Measurements from ENCODE around the gene EFNA3.
A peak's percentile ranks its signal among the peaks of the same experiment; 100 is the strongest.

Gene EFNA3

DNA sequence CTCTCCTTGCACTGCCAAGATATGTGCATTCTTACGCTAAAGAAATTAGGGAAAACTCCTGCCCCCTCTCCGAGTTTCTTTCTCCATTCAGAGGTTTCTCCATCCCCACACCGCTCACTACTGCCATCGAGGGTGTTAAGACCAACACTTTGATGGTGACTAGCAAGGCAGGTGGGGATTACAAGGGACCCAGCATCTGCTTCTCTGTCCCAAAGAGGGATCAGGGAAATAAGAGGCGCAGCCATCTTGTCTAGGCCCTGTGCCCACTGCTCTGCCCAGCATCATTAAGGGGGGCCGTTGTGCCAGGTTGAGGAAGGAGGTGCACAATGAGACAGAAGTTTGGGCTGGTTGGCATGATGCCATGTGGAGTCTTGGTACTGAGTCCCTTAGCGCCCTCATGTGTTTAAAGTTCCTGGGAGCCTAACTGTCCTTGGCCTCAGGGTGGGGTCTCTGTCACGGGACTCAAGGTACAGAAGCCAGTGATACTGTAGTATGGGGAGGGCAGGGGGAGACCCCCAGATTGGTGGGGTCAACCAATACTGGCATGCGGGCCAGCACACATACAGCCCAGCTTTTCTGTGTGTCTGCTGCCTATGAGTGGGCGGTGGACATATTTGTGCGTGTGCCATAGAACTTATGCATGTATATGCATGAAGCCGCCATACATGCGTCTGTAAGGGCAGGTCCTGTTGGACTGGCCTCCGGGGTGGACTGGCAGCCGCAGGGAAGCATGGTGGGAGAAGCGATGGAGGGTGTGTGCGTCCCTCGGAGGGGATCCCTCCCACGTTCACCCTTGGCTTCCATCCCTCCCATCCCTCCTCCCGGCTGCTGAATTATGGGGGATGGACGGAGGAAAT is 5.5 kb downstream of the EFNA3 start:
- peak in 2 of 3 donors; percentile 66 to 70 for DNase-seq

DNA sequence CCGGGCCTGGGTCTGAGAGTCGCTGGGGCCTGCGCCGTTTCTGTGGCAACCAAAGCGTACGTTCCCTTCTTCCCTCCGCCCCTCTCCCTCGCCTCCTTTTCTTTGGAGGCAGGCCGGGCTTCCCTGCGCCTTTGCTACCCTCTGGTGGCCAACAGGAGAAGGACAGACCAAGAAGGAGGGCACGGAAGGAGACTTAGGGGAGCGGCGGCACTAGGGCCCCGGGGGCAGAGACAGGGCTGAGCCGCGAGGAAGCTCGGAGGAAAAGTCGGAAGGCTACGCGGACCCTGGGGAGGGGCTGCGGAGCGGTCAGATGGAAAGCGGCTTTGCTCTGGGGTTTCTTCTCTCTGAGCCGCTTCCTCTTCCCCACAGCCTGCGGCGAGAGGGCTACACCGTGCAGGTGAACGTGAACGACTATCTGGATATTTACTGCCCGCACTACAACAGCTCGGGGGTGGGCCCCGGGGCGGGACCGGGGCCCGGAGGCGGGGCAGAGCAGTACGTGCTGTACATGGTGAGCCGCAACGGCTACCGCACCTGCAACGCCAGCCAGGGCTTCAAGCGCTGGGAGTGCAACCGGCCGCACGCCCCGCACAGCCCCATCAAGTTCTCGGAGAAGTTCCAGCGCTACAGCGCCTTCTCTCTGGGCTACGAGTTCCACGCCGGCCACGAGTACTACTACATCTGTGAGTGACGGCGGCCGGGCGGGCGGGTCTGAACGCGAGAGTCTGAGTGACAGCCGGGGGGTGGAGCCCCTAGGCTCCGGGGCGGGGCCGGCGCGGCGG is 6.3 kb downstream of the EFNA3 start:
- peak; percentile 93 to 96 (median 96) for DNase-seq

DNA sequence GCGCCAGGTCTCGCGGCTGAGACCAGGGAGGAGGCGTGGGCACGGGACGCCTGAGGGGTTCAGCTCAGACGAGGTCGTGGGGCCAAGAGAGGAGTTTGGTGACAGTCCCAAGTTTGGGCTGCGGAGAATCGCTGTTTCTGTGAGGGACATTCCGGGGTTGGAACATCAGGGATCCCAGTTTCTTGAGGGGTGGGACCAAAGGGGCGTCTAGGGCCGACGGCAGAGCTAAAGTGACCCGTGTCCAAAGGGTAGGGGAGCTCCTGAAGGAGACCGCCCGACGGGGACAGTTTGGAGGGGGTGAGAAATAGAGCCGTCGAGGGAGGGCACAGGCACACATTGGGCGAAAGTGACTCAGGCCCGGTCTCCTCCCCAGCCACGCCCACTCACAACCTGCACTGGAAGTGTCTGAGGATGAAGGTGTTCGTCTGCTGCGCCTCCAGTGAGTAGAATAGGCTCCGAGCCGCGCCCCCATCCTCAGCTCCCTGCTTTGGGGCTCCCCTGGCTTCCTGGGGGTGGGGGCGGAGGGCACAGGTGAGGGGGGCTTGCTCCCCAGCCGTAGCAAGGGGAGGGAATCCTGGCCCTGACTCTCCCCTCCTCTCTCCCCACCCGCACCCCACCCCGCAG is 7.0 kb downstream of the EFNA3 start:
- DNase-seq, result peak; percentile 78 to 86 (median 81)

DNA sequence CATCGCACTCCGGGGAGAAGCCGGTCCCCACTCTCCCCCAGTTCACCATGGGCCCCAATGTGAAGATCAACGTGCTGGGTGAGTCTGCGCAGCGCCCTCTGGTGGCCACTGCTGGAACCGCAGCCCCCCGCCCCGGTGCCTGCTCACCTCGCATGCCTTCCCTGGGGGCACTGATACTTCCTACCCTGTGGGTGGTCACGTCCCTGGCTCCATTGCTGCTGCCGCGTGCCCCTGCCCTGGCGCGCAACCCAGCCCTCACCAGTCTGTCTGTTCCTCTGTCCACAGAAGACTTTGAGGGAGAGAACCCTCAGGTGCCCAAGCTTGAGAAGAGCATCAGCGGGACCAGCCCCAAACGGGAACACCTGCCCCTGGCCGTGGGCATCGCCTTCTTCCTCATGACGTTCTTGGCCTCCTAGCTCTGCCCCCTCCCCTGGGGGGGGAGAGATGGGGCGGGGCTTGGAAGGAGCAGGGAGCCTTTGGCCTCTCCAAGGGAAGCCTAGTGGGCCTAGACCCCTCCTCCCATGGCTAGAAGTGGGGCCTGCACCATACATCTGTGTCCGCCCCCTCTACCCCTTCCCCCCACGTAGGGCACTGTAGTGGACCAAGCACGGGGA is 7.6 kb downstream of the EFNA3 start:
- DNase-seq, result peak; percentile 66 to 71 (median 66)

DNA sequence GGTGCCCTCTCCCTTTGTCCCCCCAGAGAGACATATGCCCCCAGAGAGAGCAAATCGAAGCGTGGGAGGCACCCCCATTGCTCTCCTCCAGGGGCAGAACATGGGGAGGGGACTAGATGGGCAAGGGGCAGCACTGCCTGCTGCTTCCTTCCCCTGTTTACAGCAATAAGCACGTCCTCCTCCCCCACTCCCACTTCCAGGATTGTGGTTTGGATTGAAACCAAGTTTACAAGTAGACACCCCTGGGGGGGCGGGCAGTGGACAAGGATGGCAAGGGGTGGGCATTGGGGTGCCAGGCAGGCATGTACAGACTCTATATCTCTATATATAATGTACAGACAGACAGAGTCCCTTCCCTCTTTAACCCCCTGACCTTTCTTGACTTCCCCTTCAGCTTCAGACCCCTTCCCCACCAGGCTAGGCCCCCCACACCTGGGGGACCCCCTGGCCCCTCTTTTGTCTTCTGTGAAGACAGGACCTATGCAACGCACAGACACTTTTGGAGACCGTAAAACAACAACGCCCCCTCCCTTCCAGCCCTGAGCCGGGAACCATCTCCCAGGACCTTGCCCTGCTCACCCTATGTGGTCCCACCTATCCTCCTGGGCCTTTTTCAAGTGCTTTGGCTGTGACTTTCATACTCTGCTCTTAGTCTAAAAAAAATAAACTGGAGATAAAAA is 8.4 kb downstream of the EFNA3 start:
- no peak for DNase-seq

DNA sequence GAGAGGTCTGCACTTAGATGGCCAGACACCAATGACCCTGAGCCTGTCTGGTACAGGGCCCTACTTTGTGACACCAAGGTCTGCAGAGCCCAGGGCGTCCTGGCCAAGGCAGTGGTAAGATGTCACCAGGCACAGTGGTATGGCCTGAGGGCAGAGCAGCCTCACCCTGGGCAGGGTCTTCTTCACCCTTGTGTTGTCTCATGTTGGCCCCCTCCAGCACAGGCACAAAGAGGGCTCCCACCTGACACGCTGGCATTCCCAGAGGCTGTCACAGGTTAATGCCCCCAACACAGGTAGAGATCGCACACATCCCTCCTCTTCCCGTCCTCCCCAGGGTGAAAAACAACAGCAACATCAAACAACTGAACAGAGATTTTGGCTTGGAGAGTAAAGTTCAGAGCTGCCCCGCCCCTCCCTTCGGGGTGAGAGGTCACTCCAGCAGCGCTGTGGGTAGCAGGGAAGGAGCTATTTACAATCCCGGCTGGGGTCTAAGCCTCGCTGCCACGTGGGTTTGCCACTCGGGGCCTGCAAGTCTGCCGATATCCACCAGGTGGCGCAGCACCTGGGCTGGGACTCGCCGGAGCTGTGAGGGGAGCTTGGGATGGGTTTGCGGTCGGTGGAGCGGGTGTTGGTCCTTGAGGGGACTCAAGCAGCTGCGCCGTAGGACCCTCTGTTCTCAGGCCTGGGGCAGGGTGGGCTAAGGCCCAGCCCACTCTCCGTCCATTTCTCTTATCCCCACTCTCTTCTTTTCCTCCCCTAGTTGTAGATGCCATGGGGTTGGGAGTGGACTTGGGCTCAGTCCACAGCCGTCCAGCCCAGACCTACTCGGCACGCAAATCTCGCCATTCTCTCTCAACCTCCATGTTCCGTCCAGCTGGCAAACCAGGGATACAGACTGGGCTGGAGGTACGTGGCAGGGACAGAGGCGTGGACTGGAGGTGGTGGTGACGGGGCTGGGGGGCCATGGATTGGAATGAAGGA is 12.7 kb downstream of the EFNA3 start:
- DNase-seq, result peak; percentile 81 to 86 (median 86)

DNA sequence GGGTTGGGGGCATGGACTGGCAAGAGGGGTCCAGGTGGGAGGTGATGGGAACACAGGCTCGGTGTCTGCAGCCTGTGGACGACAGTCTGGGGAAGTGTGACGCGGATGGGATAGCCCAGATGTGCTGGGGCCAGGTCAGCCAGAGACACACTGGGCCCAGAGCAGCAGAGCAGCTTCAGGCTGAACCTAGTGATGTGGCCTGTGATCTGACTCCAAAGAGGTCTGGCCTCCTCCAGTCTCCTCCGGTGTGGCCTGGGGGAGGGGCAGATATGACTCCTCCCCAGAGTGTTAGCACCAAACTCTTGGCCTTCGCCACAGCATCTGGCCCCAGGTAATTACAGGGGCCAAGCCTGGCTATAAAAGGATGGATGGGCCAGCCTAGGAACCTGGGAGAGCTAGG is 13.5 kb downstream of the EFNA3 start:
- peak in 1 of 3 donors; percentile 17 for DNase-seq

DNA sequence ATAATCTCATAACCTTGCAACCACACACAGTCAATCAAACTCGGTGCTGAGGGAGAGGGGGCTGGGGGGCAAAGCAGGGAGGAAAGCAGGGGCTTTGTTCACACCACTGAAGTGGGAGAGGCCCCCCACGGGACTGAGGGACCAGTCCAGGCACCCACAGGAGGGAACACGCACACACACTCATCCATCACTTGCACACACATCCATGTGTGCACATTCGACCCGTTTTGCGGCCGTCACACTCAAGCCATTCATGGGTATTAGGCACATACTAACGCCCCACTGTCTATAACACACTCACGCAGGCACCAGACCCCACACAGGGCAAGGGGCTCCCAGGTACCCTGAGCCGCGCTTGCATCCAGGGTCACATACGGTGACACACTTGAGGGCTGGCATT is 14.0 kb downstream of the EFNA3 start:
- DNase-seq, result peak in 1 of 3 donors; percentile 5

DNA sequence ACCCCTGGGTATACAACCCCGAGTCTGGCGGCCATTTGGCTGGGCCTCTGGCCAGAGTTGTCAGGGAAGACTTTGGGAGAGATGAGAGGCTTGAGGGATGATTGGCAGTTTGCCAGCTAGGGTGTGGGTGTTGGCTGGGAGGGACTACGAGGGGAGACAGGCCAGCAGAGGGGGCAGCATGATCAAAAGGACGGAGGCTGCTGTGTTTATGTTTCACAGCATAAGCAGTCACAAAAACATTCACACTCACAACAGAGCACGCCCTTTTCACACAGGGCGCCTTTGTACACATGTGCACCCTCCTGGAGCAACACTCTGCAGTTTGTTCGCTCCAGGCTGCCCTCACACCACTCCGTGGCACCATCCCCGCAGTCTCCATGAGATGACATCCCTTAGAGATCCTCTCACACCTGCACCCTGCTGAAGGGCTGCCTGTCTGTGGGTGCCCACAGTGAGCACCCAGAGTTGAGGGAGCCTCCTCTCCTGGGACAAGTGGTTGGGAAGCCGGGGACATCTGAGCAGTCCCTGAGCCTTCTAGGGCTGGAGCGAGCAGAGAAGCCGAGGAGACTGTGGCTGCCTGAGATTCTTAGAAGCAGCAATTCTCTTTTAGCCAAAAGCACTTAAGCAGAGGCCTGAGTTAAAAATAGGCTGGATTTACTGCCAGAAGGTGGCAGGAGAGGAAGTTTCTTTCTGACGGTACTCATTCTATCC is 15.4 kb downstream of the EFNA3 start:
- DNase-seq, result peak; percentile 39 to 47 (median 41)

DNA sequence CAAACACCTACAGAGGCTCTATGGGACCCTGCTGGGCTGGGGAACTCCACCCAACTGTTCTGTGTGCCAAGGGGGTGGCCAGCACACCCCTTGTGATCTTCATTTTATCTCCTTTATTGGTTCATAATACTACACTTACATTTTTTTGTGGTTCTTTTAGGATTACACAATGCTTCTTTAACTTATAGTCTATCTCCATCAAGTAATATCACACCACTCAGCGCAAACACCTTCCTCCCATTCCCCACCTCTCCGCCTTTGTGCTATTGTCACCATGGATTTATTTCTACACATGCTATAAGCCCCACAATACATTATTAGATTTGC is 15.9 kb downstream of the EFNA3 start:
- DNase-seq, result no peak

DNA sequence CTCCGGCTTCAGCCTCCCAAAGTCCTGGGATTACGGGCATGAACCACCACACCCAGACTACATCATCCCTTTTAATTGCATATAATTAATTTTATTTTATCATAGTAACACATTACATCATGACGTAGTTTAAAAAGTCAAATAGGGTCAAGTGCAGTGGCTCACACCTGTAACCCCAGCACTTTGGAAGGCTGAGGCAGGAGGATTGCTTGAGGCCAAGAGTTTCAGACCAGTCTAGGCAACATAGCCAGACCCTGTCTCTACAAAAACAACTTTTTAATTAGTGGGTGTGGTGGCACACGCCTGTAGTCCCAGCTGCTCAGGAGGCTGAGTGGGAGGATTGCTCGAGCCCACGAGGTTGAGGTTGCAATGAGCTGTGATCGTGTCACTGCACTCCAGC is 20.7 kb downstream of the EFNA3 start:
- no peak for DNase-seq

DNA sequence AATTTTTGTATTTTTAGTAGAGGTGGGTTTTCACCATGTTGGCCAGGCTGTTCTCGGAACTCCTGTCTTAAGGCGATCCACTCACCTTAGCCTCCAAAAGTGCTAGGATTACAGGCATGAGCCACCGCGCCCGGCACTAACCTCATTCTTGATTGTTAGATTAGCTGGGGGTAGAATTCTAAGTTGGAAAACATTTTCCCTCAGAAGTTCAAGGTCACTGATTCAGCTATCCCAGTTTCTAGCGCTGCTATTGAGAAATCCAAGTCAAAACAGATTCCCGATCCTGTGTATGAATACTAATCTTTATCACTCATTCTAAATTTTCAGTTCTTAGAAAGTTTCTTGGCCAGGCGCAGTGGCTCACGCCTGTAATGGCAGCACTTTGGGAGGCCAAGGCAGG is 24.7 kb downstream of the EFNA3 start:
- DNase-seq, result no peak

DNA sequence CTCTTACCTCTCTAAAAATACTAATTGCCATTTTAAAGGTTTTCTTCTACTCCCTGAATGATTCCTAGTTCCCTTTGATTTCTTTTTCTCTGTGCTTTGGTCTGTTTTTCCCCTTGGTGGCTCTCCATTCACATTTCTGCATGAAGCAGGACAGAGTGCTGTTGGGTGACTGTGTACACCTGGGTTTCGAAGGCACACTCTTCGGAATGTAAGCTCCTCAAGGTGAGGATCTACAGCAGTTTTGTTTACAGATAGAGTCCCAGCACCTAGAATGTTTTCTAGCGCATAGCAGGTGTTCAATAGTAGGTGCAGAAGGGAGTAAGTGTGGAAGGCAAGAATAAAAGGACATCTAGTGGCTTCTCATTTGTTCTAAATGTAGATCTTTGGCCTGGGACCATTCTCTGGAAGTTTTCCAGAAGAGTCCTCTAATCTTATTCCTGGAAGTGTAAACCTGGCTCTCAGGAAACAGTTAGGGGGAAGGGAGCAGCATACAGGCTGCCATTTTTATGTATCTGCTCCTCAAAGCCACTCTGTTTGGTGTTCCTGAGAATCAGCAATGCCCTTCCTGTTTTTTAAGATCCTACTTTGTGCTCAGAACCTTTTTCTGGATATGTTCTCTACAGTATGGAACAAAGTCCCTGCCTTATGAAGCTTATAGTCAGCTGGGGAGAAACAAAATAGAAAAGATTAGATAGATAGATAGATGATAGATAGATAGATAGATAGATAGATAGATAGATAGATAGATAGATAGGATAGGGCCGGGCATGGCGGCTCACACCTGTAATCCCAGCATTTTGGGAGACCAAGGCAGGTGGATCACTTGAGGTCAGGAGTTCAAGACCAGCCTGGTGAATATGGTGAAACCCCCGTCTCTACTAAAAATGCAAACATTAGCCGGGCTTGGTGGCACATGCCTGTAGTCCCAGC is 26.2 kb downstream of the EFNA3 start:
- no peak for DNase-seq

DNA sequence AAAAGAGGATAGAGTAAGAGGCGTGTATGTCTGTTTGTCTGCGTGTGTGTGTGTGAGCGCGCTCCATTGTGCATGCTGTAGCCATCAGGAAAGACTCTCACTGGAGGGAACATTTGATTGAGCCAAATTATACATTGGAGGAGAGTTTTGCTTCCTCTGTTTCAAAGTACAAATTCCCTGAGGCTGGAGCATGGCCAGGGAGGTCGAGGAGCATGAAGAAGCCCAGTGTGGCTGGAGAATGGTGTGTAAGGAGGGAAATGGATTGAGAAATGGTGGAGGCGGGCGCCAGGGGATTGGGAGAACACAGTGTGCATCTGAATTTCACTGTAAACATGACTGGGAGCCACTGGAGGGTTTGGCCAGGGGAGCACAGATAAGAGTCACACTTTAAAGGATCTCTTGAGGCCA is 27.0 kb downstream of the EFNA3 start:
- DNase-seq, result no peak

DNA sequence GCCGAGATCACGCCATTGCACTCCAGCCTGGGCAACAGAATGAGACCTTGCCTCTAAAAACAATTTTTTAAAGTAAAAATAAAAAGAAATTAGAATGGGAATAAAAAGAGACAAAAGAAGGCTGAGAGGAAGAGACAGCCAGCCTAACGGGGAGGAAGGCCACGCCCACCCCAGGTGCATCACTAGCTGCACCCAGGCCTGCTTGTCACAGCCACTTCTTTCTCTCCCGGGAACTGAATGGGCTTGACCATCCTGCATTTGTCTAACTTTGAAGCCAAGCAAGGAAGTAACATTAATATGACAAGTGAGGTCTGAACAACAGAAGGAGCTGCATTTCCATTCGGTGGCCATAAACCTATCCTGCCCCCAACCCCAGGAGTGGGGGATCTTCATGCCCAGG is 28.2 kb downstream of the EFNA3 start:
- DNase-seq, result no peak

DNA sequence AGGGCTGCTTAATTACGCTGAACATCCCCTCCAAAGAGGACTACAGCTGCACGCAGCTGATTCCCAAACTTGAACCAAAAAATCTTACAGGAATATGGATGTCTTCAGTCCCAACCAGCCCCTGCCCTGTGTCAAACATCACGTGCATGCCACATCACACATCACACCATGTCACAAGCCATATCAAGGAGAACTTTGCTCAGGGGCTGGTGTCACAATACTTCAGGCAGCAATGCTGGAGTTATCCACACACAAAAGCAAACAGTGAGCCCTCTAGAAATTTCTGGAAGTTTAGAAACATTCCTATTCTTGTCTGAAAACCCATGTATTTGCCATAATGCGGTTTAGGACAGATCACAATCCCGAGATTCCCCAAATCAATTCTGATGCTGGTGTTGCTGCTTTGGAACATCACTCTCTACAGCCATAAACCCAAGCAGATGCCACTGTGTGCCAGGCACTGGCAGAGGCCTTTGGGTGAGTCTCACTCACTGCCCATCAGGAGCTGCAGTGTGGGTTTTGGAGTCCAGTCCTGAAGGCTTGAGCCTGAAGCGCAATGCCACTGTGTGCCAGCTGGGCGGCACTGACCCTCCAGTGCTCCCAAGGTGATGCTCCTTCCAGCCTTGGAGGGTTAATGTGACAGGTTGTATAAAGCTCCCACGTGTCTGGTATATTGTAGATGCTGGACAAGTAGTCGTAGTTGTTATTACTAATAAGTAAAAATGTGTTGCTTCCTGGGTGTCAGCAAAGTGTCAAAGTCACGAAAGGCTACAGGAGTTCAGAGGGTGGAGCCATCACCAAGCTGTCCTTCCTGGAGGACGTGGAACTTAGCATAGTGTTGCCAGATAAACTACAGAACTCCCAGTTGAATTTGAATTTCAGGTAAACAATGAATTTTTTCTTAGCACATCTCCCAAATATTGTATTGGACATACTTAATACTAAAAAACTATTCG is 28.9 kb downstream of the EFNA3 start:
- no peak for DNase-seq

DNA sequence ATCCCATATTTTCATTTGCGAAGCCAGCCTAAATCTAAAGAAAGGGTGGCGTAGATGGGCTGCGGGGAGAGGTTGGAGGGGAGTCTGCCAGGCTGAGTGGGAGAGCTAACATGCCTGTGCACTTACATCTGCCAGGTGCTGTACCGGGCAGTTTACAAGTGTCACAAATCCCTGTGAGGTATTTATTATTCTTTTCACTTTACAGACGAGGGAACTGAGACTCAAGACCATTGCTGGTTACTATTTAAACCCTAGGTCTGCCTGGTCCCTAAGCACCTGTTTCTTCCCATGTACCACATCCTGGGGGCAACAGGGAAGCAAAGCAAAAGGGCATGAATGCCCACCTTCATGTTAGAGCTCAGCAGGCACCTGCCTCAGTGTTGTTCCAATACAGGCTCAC is 29.7 kb downstream of the EFNA3 start:
- DNase-seq, result no peak

DNA sequence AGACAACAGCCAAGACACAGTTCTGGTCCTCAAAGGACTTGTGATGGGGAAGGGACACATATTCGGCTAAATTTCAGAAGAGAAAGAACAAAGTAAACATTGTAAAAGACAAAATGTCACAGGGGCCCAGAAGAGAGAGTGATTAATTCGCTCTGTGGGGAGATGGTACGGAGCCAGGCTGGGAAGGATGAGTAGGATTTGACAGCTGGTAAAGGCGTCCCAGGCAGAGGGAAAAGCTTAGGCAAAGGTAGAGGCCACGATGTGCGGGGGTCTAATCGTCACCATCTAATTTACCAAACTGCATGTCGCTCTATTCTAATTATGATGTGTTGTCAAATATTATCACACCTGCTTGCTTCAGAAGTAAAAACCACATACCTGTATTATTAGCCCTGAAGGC is 31.7 kb downstream of the EFNA3 start:
- DNase-seq, result no peak

All from suppressor macrophage treated with lipopolysaccharide for 1 hour (primary cell).